ENCODE results near the gene PRRG4.
A peak's percentile ranks its signal among the peaks of the same experiment; 100 is the strongest.
"Not testable (repeated sequence)": the region's sequence is repeated elsewhere in the genome, so short reads cannot be mapped to it uniquely, and the experiment has no call there.

The PRRG4 gene

DNA sequence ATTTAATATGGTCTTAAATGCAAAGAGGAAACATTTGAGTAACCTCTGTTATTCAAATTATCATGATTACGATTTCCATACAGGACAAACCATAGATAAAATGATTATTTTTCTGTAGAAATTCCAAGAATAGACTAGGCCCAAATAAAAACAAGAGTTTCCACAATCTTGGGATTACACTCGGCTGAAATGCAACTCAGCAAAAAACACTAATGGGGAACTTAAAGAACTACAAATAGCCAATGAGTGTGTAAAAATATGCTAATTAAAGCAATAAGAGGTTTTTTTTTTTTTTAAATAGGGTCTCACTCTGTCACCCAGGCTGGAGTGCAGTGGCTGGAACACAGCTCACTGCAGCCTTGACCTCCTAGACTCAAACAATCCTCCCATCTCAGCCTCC is 10.5 kb upstream of the PRRG4 start:
- Histone ChIP-seq H3K4me3 (ENCODE audit: severe bottlenecking) (no peak overlapping the region), H3K4me1 (ENCODE audit: insufficient read depth, poor library complexity, severe bottlenecking) (peaks cover 22% of the 10 kb centered on the region), H3K27me3 (ENCODE audit: insufficient read depth, poor library complexity, severe bottlenecking) (no peaks in the 10 kb centered on the region), H3K9me3 (ENCODE audit: severe bottlenecking) (no peaks in the 10 kb centered on the region), H3K36me3 (ENCODE audit: low read depth) (no peaks in the 10 kb centered on the region), H3K27ac (ENCODE audit: poor library complexity, severe bottlenecking) (no peak overlapping the region)
- no peak for DNase-seq (ENCODE audit: low spot score)
- no peak for ATAC-seq (ENCODE audit: low read depth)
- TF ChIP-seq CTCF (IDR thresholded peaks at IDR 0.05; ENCODE audit: poor library complexity, severe bottlenecking) = no peak

DNA sequence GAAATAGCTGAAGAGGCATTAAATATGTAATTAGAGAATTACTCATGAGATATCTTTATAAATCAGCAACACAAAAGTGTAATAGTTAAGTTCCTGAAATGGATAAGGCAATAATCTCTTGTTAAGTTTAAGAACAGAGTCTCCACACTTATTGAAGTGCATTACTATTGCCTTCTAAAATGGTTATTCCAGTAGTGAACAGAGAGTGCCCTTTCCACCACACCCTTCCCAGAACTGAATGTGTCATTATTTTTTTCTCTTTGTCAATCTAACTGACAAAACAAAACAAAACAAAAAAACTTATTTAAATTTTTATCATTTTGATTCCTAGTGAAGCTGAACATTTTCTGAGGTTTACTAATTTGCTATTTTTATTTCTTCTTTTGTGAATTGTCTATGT is 9.2 kb upstream of the PRRG4 start:
- H3K4me1 ChIP-seq (ENCODE audit: insufficient read depth, poor library complexity, severe bottlenecking) = peaks cover 22% of the 10 kb centered on the region
- no peak for DNase-seq (ENCODE audit: low spot score)
- peak overlapping the region; percentile 41 for H3K27ac ChIP-seq (ENCODE audit: poor library complexity, severe bottlenecking)
- no peak for TF ChIP-seq CTCF (IDR thresholded peaks at IDR 0.05; ENCODE audit: poor library complexity, severe bottlenecking)
- no peak overlapping the region for H3K4me3 ChIP-seq (ENCODE audit: severe bottlenecking)
- H3K9me3 ChIP-seq (ENCODE audit: severe bottlenecking) = no peaks in the 10 kb centered on the region
- H3K36me3 ChIP-seq (ENCODE audit: low read depth) = no peaks in the 10 kb centered on the region
- no peak for ATAC-seq (ENCODE audit: low read depth)
- H3K27me3 ChIP-seq (ENCODE audit: insufficient read depth, poor library complexity, severe bottlenecking) = no peaks in the 10 kb centered on the region

DNA sequence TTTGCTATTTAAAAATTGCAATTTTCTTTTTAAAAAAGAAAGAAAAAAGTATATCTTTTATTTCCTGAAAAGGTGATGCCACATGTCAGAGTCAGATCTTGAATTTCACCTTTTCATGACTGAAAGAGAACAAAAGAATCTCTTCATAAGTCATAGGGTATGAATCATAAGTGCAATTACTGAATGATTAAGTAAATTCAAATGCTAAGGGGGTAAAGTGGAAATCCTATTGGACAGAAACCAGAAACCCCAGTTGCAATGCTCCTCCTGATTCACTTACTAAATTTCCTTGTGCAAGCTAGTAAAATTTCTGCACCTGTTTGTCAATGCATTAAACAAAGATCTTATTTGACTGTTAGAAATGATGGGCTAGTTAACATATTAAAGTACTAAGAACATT is 8.2 kb upstream of the PRRG4 start:
- H3K27ac ChIP-seq (ENCODE audit: poor library complexity, severe bottlenecking) = peak overlapping the region; percentile 41
- peaks cover 22% of the 10 kb centered on the region for H3K4me1 ChIP-seq (ENCODE audit: insufficient read depth, poor library complexity, severe bottlenecking)
- no peaks in the 10 kb centered on the region for H3K9me3 ChIP-seq (ENCODE audit: severe bottlenecking)
- H3K27me3 ChIP-seq (ENCODE audit: insufficient read depth, poor library complexity, severe bottlenecking) = no peaks in the 10 kb centered on the region
- DNase-seq (ENCODE audit: low spot score) (no peak), ATAC-seq (ENCODE audit: low read depth) (peak; percentile 92)
- TF ChIP-seq CTCF (IDR thresholded peaks at IDR 0.05; ENCODE audit: poor library complexity, severe bottlenecking) = no peak
- H3K4me3 ChIP-seq (ENCODE audit: severe bottlenecking) = no peak overlapping the region
- no peaks in the 10 kb centered on the region for H3K36me3 ChIP-seq (ENCODE audit: low read depth)

- Histone ChIP-seq H3K9me3 (ENCODE audit: severe bottlenecking) (no peaks in the 10 kb centered on the region), H3K27me3 (ENCODE audit: insufficient read depth, poor library complexity, severe bottlenecking) (no peaks in the 10 kb centered on the region), H3K27ac (ENCODE audit: poor library complexity, severe bottlenecking) (peak overlapping the region; percentile 41), H3K4me3 (ENCODE audit: severe bottlenecking) (no peak overlapping the region), H3K36me3 (ENCODE audit: low read depth) (no peaks in the 10 kb centered on the region), H3K4me1 (ENCODE audit: insufficient read depth, poor library complexity, severe bottlenecking) (peaks cover 22% of the 10 kb centered on the region)
- no peak for DNase-seq (ENCODE audit: low spot score)
- no peak for ATAC-seq (ENCODE audit: low read depth)
- TF ChIP-seq CTCF (IDR thresholded peaks at IDR 0.05; ENCODE audit: poor library complexity, severe bottlenecking) = no peak
Measured at GRCh38 chr11:32821917-32822560, 7.7 kb upstream of the PRRG4 start.

DNA sequence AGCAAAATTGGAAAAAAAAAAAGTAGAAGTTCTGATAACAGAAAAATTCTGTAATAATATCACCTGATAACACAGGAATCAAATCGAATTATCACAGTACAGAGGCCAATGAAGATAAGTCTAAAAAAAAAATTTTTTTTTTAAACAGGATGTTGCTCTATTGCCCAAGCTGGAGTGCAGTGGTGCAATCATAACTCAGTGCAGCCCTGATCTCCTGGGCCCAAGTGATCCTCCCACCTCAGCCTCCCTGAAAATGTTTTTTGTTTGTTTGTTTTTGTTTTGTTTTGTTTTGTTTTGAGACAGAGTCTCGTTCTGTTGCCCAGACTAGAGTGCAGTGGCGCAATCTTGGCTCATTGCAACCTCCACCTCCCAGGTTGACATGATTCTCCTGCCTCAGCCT is 6.1 kb upstream of the PRRG4 start:
- H3K36me3 ChIP-seq (ENCODE audit: low read depth); H3K4me3 ChIP-seq (ENCODE audit: severe bottlenecking); H3K9me3 ChIP-seq (ENCODE audit: severe bottlenecking); H3K27ac ChIP-seq (ENCODE audit: poor library complexity, severe bottlenecking); ATAC-seq (ENCODE audit: low read depth); H3K27me3 ChIP-seq (ENCODE audit: insufficient read depth, poor library complexity, severe bottlenecking); DNase-seq (ENCODE audit: low spot score): not testable (repeated sequence)
- peaks cover 22% of the 10 kb centered on the region for H3K4me1 ChIP-seq (ENCODE audit: insufficient read depth, poor library complexity, severe bottlenecking)
